WTC11 (cell line): ENCODE results near the gene ADGRB2. TPM values are rescaled to one million over a fixed set of nuclear protein-coding genes. Genes with fewer than 3 reads are reported as not detected.

ENCODE experiments used
- ATAC-seq: fragments of 200-7000 bp; cut with Tn5 transposase; 2 replicates; pipeline ENCODE4 v1.10.0; 2021; ENCODE audit warnings: mild to moderate bottlenecking, moderate library complexity
- CTCF ChIA-PET: fragments of 300-600 bp; sonication (Branson Sonifier 250); formaldehyde crosslinking; loops from one replicate; lab custom pipeline; 2021; ENCODE audit warnings: antibody characterized with exemption; lab: Charles Lee
- POLR2A ChIA-PET: fragments of 350-600 bp; sonication (Branson Sonifier 250); formaldehyde crosslinking; loops from one replicate; lab custom pipeline; 2021; ENCODE audit warnings: antibody characterized with exemption; lab: Charles Lee
- DNase-seq: peaks from one replicate; pipeline ENCODE4 v3.0.0; 2021; ENCODE audit warnings: low spot score
- H3K27ac Mint-ChIP-seq: 2 replicates; pipeline ENCODE4 v1.8.0; 2021; ENCODE audit warnings: mixed read lengths
- H3K27me3 Mint-ChIP-seq: 2 replicates; pipeline ENCODE4 v1.8.0; 2021; ENCODE audit warnings: low read depth, mild to moderate bottlenecking, moderate library complexity, mixed read lengths
- H3K36me3 Mint-ChIP-seq: 2 replicates; pipeline ENCODE4 v1.8.0; 2021; ENCODE audit warnings: mixed read lengths
- H3K4me1 Mint-ChIP-seq: 2 replicates; pipeline ENCODE4 v1.8.0; 2022; ENCODE audit warnings: mixed read lengths
- H3K4me3 Mint-ChIP-seq: 2 replicates; pipeline ENCODE4 v1.8.0; 2021; ENCODE audit warnings: mild to moderate bottlenecking, moderate library complexity, mixed read lengths
- H3K9me3 Mint-ChIP-seq: 2 replicates; pipeline ENCODE4 v1.8.0; 2021; ENCODE audit warnings: mixed read lengths
- ESRRA ChIP-seq: sonication (generic); formaldehyde crosslinking; IDR thresholded peaks from 2 replicates; pipeline ENCODE4 v1.8.1; 2022; ENCODE audit warnings: mild to moderate bottlenecking, missing genetic modification reagents, borderline replicate concordance
- FOXP1 ChIP-seq: sonication (generic); formaldehyde crosslinking; IDR thresholded peaks from 2 replicates; pipeline ENCODE4 v1.8.0; 2022; ENCODE audit warnings: missing genetic modification reagents, mild to moderate bottlenecking, moderate library complexity, borderline replicate concordance
- GABPB1 ChIP-seq: sonication (generic); formaldehyde crosslinking; IDR thresholded peaks from 2 replicates; pipeline ENCODE4 v1.8.1; 2023; ENCODE audit warnings: mild to moderate bottlenecking, missing genetic modification reagents
- NR2C2 ChIP-seq: sonication (generic); formaldehyde crosslinking; IDR thresholded peaks from 2 replicates; pipeline ENCODE4 v1.8.0; 2022; ENCODE audit warnings: mild to moderate bottlenecking, missing genetic modification reagents
- ZNF263 ChIP-seq: sonication (generic); formaldehyde crosslinking; IDR thresholded peaks from 2 replicates; pipeline ENCODE4 v1.8.1; 2022; ENCODE audit warnings: low read depth, mild to moderate bottlenecking, moderate library complexity, missing genetic modification reagents
- total RNA-seq: library from RNA; stranded (reverse); gene quantifications from 3 replicates; pipeline ENCODE4 v1.2.3, GENCODE V29; 2021
- TF ChIP-seq, protein P1 (sequence below): sonication (generic); formaldehyde crosslinking; IDR thresholded peaks from 2 replicates; pipeline ENCODE4 v1.8.0; 2023; ENCODE audit warnings: missing genetic modification reagents, mild to moderate bottlenecking, borderline replicate concordance
- TF ChIP-seq, protein P2 (sequence below): fragments of 250-450 bp; sonication (Bioruptor Pico); IDR thresholded peaks from 2 replicates; pipeline ENCODE4 v1.9.0; 2021; ENCODE audit warnings: moderate library complexity, mild to moderate bottlenecking, inconsistent platforms, borderline replicate concordance
- TF ChIP-seq, protein P3 (sequence below): sonication (generic); formaldehyde crosslinking; IDR thresholded peaks from 2 replicates; pipeline ENCODE4 v1.8.0; 2022; ENCODE audit warnings: mild to moderate bottlenecking, missing genetic modification reagents

The ADGRB2 gene
- total RNA-seq, 1 experiment from 2014 or later, result 39.3 TPM

DNA sequence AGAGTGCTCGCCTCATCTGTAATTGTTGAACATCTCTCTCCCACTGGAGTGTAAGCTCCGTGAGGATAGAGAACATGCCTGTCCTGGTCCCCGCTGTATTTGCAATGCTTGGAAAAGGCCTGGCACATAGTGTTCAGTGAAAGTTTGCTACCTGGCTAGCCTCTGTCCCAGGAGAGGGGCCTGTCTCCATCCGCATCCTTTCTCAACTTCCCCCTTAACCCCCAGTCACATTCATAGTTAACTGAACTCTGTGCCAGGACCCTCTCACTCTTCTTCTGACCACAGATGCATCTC lies 36.5 kb upstream of the ADGRB2 start:
- Mint-ChIP-seq H3K9me3 (no peaks in the 10 kb centered on the region), H3K4me1 (peaks cover 32% of the 10 kb centered on the region), H3K27me3 (no peaks in the 10 kb centered on the region; the same call in 1 of the 2 replicates), H3K4me3 (no peak overlapping the region), H3K36me3 (no peaks in the 10 kb centered on the region), H3K27ac (no peak overlapping the region)
- POLR2A ChIA-PET, result interaction anchor here (0.8 kb wide), 1 partner anchor 11 kb away, joined by 3 read pairs; no protein-coding TSS in a partner anchor
- no peak for DNase-seq
- CTCF ChIA-PET, result interaction anchor here (0.8 to 4.9 kb wide), 5 partner anchors 12 to 203 kb away, joined by 3 to 48 read pairs (median 4); partner anchors contain the start of gene SPOCD1
- TF ChIP-seq, protein P1, sequence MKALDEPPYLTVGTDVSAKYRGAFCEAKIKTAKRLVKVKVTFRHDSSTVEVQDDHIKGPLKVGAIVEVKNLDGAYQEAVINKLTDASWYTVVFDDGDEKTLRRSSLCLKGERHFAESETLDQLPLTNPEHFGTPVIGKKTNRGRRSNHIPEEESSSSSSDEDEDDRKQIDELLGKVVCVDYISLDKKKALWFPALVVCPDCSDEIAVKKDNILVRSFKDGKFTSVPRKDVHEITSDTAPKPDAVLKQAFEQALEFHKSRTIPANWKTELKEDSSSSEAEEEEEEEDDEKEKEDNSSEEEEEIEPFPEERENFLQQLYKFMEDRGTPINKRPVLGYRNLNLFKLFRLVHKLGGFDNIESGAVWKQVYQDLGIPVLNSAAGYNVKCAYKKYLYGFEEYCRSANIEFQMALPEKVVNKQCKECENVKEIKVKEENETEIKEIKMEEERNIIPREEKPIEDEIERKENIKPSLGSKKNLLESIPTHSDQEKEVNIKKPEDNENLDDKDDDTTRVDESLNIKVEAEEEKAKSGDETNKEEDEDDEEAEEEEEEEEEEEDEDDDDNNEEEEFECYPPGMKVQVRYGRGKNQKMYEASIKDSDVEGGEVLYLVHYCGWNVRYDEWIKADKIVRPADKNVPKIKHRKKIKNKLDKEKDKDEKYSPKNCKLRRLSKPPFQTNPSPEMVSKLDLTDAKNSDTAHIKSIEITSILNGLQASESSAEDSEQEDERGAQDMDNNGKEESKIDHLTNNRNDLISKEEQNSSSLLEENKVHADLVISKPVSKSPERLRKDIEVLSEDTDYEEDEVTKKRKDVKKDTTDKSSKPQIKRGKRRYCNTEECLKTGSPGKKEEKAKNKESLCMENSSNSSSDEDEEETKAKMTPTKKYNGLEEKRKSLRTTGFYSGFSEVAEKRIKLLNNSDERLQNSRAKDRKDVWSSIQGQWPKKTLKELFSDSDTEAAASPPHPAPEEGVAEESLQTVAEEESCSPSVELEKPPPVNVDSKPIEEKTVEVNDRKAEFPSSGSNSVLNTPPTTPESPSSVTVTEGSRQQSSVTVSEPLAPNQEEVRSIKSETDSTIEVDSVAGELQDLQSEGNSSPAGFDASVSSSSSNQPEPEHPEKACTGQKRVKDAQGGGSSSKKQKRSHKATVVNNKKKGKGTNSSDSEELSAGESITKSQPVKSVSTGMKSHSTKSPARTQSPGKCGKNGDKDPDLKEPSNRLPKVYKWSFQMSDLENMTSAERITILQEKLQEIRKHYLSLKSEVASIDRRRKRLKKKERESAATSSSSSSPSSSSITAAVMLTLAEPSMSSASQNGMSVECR (CRISPR knock-in tag), result no peak
- TF ChIP-seq NR2C2, result no peak
- ATAC-seq, result no peak

DNA sequence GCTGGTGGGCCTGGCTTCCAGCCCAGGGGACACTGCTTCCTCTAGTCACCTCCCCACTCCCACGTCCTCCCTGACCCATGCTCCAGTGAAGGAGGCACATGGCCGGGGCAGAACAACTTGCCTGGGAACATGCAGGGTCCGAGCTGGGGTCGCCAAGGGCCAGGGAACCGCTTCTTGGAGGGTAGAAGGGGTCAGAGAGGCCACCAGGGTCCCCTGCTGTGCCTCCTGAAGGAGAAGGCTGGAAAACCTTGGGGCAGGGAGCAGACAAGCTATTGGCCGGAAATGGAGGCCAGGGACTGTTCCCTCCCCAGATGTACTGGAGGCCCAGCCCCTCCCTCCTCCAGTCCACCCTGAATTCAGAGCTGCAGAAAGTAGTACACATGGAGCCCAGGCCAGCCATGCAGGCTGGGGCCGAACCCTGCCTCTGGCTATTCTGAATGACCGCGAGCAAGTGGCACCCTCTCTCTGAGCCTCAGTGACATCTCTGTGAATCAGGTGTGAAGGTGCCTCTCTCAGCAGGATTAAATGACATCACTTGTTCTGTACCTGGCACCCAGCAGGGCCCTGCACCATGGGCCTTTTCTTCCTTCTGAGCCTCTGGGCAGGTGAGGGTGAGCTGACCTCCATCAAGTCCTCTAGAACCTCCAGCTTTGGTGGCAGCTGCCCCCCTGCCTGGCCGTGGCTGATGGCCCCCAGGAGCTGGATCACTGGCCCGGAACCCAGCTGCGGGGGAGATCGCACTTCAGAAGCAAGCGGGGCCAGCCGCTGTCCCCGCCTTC lies 35.9 kb upstream of the ADGRB2 start:
- no peak overlapping the region for H3K4me3 Mint-ChIP-seq
- ChIA-PET POLR2A (interaction anchor here (0.7 to 0.8 kb wide), 2 partner anchors 11 to 164 kb away, joined by 3 read pairs; no protein-coding TSS in a partner anchor), CTCF (interaction anchor here (0.8 to 4.9 kb wide), 7 partner anchors 11 to 203 kb away, joined by 3 to 48 read pairs (median 7); partner anchors contain the start of gene SPOCD1)
- TF ChIP-seq, protein P2, sequence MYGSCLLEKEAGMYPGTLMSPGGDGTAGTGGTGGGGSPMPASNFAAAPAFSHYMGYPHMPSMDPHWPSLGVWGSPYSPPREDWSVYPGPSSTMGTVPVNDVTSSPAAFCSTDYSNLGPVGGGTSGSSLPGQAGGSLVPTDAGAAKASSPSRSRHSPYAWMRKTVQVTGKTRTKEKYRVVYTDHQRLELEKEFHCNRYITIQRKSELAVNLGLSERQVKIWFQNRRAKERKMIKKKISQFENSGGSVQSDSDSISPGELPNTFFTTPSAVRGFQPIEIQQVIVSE (CRISPR knock-in tag), result no peak
- TF ChIP-seq ESRRA, result no peak
- TF ChIP-seq ZNF263, result 0 out of 2 replicates have a peak, but pooled peaks have one; percentile 7
- TF ChIP-seq GABPB1 (CRISPR knock-in tag), result no peak
- no peak for TF ChIP-seq FOXP1 (CRISPR knock-in tag)
- no peaks in the 10 kb centered on the region for H3K36me3 Mint-ChIP-seq
- no peaks in the 10 kb centered on the region; the same call in 1 of the 2 replicates for H3K27me3 Mint-ChIP-seq
- no peak for DNase-seq
- ATAC-seq, result no peak
- no peak overlapping the region for H3K27ac Mint-ChIP-seq
- peaks cover 32% of the 10 kb centered on the region for H3K4me1 Mint-ChIP-seq
- H3K9me3 Mint-ChIP-seq, result no peaks in the 10 kb centered on the region

DNA sequence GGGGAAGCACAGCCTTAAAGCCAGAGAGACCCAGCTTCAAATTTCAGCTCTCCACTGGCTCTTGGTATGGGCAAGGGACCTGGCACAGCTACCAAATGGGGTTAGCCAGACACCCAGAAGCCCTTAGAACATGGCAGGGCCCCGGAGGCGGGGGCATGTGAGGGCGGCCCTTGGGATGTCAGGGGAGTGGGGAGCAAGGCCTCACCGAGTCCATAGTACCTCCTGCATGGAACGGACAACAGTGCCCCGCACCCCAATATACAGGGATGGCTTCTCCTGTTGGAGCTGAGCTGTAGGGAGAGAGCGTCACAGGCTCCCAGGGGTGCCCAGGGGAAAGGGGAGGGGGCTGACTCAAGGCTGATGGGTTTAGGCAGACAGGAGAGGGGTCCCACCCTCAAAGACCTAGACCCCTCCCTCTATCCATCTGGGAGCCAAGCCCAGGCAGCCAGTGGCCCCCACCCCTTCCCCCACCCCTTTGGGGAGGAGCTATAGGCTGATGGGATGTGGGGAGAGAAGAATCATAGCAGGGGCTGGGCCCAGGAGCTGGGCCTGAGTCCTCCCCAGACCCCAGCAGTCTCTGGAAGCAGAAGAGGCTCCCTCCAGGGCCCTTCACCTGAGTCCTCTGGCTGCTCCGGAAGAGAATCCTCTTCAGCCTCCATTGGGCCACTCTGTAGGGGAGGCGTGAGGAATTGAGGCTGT lies 35.2 kb upstream of the ADGRB2 start:
- no peaks in the 10 kb centered on the region for H3K27me3 Mint-ChIP-seq
- CTCF ChIA-PET, result interaction anchor here (0.9 to 4.9 kb wide), 7 partner anchors 10 to 165 kb away, joined by 4 to 48 read pairs (median 8); partner anchors contain the start of gene SPOCD1
- H3K27ac Mint-ChIP-seq, result no peak overlapping the region
- POLR2A ChIA-PET, result interaction anchor here (0.7 kb wide), 1 partner anchor 165 kb away, joined by 3 read pairs; no protein-coding TSS in a partner anchor
- TF ChIP-seq, protein P3, sequence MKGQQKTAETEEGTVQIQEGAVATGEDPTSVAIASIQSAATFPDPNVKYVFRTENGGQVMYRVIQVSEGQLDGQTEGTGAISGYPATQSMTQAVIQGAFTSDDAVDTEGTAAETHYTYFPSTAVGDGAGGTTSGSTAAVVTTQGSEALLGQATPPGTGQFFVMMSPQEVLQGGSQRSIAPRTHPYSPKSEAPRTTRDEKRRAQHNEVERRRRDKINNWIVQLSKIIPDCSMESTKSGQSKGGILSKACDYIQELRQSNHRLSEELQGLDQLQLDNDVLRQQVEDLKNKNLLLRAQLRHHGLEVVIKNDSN (CRISPR knock-in tag), result no peak
- TF ChIP-seq ZNF263, result peak; percentile 81; the same call in 1 of the 2 replicates
- TF ChIP-seq, all 79 proteins: peak for 1
- DNase-seq (no peak), ATAC-seq (peak; percentile 55)
- Mint-ChIP-seq H3K36me3 (no peaks in the 10 kb centered on the region), H3K4me3 (no peak overlapping the region), H3K9me3 (no peaks in the 10 kb centered on the region), H3K4me1 (peaks cover 32% of the 10 kb centered on the region)
